Ishikawa (cell line): ENCODE measurements around the gene TMEM255B.

Experiments
- CEBPB ChIP-seq: IDR thresholded peaks from 2 replicates; pipeline ENCODE4 v1.6.1; 2012
- CREB1 ChIP-seq: IDR thresholded peaks from 2 replicates; pipeline ENCODE4 v1.6.1; 2012; ENCODE audit warnings: low read depth
- EP300 ChIP-seq: IDR thresholded peaks from 2 replicates; pipeline ENCODE4 v1.6.1; 2012; ENCODE audit warnings: borderline replicate concordance
- FOXM1 ChIP-seq: IDR thresholded peaks from 2 replicates; pipeline ENCODE4 v1.6.1; 2012; ENCODE audit warnings: low read depth, borderline replicate concordance
- MAX ChIP-seq: IDR thresholded peaks from 2 replicates; pipeline ENCODE4 v1.6.1; 2012
- NFIC ChIP-seq: IDR thresholded peaks from 2 replicates; pipeline ENCODE4 v1.6.1; 2012
- RAD21 ChIP-seq: IDR thresholded peaks from 2 replicates; pipeline ENCODE4 v1.6.1; 2012; ENCODE audit warnings: low read depth
- REST ChIP-seq: IDR thresholded peaks from 2 replicates; pipeline ENCODE4 v1.6.1; 2012; ENCODE audit warnings: low read depth, mild to moderate bottlenecking
- TAF1 ChIP-seq: IDR thresholded peaks from 2 replicates; pipeline ENCODE4 v1.6.1; 2012; ENCODE audit warnings: low read depth, mild to moderate bottlenecking
- TCF12 ChIP-seq: IDR thresholded peaks from 2 replicates; pipeline ENCODE4 v1.6.1; 2012; ENCODE audit warnings: low read depth
- TEAD4 ChIP-seq: IDR thresholded peaks from 2 replicates; pipeline ENCODE4 v1.6.1; 2012
- YY1 ChIP-seq: IDR thresholded peaks from 2 replicates; pipeline ENCODE4 v1.6.1; 2012; ENCODE audit warnings: low read depth
- ZBTB7A ChIP-seq: IDR thresholded peaks from 2 replicates; pipeline ENCODE4 v1.6.1; 2012; ENCODE audit warnings: low read depth

Gene TMEM255B

DNA sequence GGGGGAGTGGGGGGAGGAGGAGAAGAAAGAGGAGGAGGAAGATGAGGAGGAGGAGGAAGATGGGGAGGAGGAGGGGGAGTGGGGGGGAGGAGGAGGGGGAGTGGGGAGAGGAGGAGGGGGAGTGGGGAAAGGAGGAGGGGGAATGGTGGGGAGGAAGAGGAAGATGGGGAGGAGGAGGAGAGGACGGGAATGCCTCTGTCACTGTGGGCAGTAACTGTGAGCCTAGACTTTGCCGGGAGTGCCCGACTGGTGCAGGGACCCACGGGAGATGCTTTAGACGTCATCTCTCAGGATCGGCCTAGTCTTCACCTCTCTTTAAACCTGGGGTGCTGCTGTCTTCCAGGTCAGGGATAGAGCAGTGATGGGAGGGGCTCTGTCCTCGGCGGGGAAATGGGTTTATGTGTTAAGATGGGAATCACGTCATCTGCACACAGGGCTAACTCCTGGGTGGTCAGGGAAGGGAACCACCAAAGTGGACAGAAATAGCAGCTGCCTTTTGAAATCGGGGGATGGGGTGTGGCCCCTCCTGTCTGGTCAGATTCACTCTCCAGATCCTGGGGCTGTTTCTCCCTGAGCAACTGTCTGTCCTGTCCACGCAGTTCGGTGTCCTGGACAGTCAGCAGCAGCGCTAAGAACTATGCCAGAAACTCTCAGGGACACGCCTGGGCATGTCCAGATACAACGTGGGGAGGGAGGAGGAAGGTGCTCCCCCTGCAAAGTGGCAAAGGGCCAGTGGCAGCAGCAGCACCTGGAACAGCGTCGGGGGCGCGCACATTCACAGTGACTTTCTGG, 77.9 kb downstream of the TMEM255B start:
- TF ChIP-seq MAX = 0 out of 2 replicates have a peak, but pooled peaks have one; percentile 28
- peak; percentile 14; the same call in 1 of the 2 replicates for TF ChIP-seq REST
- TF ChIP-seq TEAD4 = peak; percentile 24; the same call in 1 of the 2 replicates
- no peak for TF ChIP-seq EP300

DNA sequence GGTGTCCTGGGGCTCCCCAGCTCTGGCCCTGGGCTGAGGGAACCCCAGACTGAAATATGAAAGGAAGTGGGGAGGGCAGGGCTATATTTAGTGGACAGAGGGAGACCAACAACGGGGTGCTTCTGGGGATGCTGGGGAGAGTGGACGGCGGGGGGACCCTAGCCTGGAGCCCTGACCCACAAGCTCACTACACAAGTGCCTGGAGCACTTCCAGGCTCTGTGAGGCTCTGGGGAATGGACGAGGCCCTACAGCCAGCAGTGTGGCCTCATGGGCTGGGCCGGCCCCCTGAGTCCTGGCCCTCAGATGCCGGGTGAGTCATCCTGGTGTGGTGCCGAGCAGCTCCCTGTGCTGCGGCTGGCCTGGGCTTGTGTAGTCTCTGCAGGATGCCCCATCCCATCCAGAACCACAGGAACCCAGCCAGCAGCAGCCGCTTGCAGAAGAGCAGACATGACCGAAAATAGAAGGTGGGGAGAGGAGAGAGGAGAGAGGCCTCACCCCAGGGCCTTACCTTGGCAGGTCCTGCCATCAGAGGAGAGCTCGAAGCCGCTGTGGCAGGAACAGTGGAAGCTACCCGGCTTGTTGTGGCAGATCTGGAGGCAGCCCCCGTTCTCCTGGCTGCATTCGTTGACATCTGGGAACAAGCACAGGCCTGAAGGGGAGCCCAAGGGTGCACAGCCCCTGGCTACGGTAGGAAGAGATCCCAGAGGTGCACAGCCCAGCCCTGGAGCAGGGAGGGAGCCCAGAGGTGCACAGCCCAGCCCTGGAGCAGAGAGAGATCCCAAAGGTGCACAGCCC, 78.7 kb downstream of the TMEM255B start:
- peak; percentile 66 for TF ChIP-seq EP300
- TF ChIP-seq NFIC = peak; percentile 69
- peak; percentile 76 for TF ChIP-seq MAX
- TF ChIP-seq CEBPB = no peak
- no peak for TF ChIP-seq RAD21
- TF ChIP-seq TCF12 = peak; percentile 70
- TF ChIP-seq ZBTB7A = no peak; the same call in 1 of the 2 replicates
- peak; percentile 53 for TF ChIP-seq TEAD4

- no peak for TF ChIP-seq TEAD4
- no peak for TF ChIP-seq REST
- TF ChIP-seq ZBTB7A = no peak
- TF ChIP-seq MAX = no peak
- TF ChIP-seq TCF12 = no peak
- no peak for TF ChIP-seq EP300
Observed at GRCh38 chr13:113838711-113839201, 79.7 kb downstream of the TMEM255B start.

DNA sequence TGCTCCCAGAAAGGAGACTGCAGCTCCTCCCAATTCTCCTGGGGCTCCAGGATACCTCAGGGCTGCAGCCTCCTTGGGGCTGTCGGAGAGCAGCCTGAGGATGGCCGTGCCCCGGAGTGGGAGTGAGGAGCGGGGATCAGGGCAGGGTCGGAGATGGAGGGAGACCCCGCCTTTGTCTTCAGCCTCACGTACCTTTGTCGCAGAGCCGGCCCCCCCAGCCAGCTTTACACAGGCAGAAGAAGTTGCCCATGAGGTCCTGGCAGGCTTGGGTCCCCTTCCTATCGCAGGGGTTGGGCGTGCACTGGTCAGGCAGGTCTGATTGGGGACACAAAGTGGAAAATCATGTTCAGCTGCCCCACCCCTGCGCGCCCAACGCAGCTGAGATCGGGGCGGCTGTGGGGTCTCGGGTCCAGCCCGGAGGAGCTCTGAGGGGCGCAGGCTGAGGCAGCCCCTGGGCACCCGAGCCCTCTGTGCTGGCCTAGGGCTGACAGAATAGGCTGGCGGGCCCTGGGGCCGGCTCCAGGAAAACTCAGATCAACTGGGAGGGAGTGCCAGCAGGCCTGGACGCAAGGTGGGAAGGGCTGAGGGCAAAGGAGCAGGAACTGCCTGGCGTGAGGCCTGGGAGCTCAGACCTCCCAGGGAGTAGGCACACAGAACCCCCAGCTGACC, 80.6 kb downstream of the TMEM255B start:
- TF ChIP-seq CREB1 (no peak), MAX (peak; percentile 59), NFIC (peak; percentile 46), TCF12 (peak; percentile 80), EP300 (peak; percentile 60; the same call in 1 of the 2 replicates)

GRCh38 chr13:113840541-113841352, 81.7 kb downstream of the TMEM255B start:
- no peak for TF ChIP-seq CREB1
- 0 out of 2 replicates have a peak, but pooled peaks have one; percentile 25 for TF ChIP-seq YY1
- TF ChIP-seq TAF1 = no peak
- peak; percentile 59 for TF ChIP-seq NFIC
- TF ChIP-seq FOXM1 = no peak
- 0 out of 2 replicates have a peak, but pooled peaks have one; percentile 25 for TF ChIP-seq TCF12
- TF ChIP-seq CEBPB = peak; percentile 91
- 0 out of 2 replicates have a peak, but pooled peaks have one; percentile 9 for TF ChIP-seq MAX
- TF ChIP-seq EP300 = no peak; the same call in 1 of the 2 replicates

- TF ChIP-seq FOXM1 (no peak), CREB1 (no peak), RAD21 (no peak)
Observed at GRCh38 chr13:113841353-113841650, 82.3 kb downstream of the TMEM255B start.
